Measurements from ENCODE around the gene KRTAP10-12. TPM values are rescaled to one million over a fixed set of nuclear protein-coding genes. Genes with fewer than 3 reads are reported as not detected.
"Not testable (repeated sequence)": the region's sequence is repeated elsewhere in the genome, so short reads cannot be mapped to it uniquely, and the experiment has no call there.

Gene KRTAP10-12
- not detected for total RNA-seq
- long read RNA-seq, donor 1 = 0 reads
- long read RNA-seq, donor 2 = 0 reads

GRCh38 chr21:44697172-44697810 is at the start of gene KRTAP10-12:
KRTAP10-12 (plus strand) TSS chr21:44697172; CDS start chr21:44697202, 30 bp downstream.
- DNase-seq; H3K4me3 ChIP-seq; intact Hi-C loops (cut with DNase I, micrococcal nuclease); H3K36me3 ChIP-seq (ENCODE audit: low read depth); H3K4me1 ChIP-seq (ENCODE audit: low read depth); ATAC-seq; H3K9me3 ChIP-seq: not testable (repeated sequence)

GRCh38 chr21:44647222-44647552 is 49.8 kb upstream of the KRTAP10-12 start:
- Histone ChIP-seq H3K9me3 (peaks cover 3% of the 10 kb centered on the region), H3K4me3 (no peak overlapping the region), H3K4me1 (ENCODE audit: low read depth) (no peaks in the 10 kb centered on the region), H3K36me3 (ENCODE audit: low read depth) (no peaks in the 10 kb centered on the region)
- no peak for DNase-seq
- ATAC-seq = no peak
- TF ChIP-seq CTCF (IDR thresholded peaks at IDR 0.05) = no peak
- intact Hi-C loops (cut with DNase I, micrococcal nuclease) = no loop called here

- H3K4me1 ChIP-seq (ENCODE audit: low read depth) = no peaks in the 10 kb centered on the region
- TF ChIP-seq CTCF (IDR thresholded peaks at IDR 0.05) = no peak
- intact Hi-C loops (cut with DNase I, micrococcal nuclease) = no loop called here
- peaks cover 3% of the 10 kb centered on the region for H3K9me3 ChIP-seq
- no peak for DNase-seq
- no peak overlapping the region for H3K4me3 ChIP-seq
- ATAC-seq = no peak
- H3K36me3 ChIP-seq (ENCODE audit: low read depth) = no peaks in the 10 kb centered on the region
Measured at GRCh38 chr21:44648557-44649311, 48.2 kb upstream of the KRTAP10-12 start.

GRCh38 chr21:44649521-44650100 is 47.4 kb upstream of the KRTAP10-12 start:
- Histone ChIP-seq H3K9me3 (peaks cover 3% of the 10 kb centered on the region), H3K4me3 (no peak overlapping the region), H3K4me1 (ENCODE audit: low read depth) (no peaks in the 10 kb centered on the region), H3K36me3 (ENCODE audit: low read depth) (no peaks in the 10 kb centered on the region)
- TF ChIP-seq CTCF (IDR thresholded peaks at IDR 0.05) = no peak
- intact Hi-C loops (cut with DNase I, micrococcal nuclease) = no loop called here
- ATAC-seq (no peak), DNase-seq (no peak)

- no peak for TF ChIP-seq CTCF (IDR thresholded peaks at IDR 0.05)
- Histone ChIP-seq H3K4me3 (no peak overlapping the region), H3K4me1 (ENCODE audit: low read depth) (no peaks in the 10 kb centered on the region), H3K9me3 (no peaks in the 10 kb centered on the region), H3K36me3 (ENCODE audit: low read depth) (no peaks in the 10 kb centered on the region)
- DNase-seq = no peak
- intact Hi-C loops (cut with DNase I, micrococcal nuclease) = no loop called here
- no peak for ATAC-seq
Measured at GRCh38 chr21:44650265-44650972, 46.6 kb upstream of the KRTAP10-12 start.
